ENCODE results near the gene PDXK.

Gene PDXK

DNA sequence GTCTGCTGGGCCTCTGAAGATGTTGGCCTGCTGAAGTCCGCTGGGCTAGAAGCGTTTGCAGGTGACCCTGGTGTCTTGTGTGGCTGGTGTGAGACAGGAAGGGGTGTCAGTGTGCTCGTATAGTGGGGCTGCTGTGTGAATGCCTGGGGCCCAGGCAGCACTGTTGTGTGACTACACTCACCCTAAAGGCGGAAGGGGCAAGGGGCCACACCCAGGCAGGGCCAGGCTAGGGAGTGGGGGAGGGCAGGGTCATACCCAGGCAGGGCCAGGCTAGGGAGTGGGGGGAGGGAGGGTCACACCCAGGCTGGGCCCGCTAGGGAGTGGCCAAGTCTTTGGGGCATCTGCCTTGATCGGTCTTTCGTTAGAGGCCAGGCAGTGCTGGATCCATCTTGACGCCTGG, 25.0 kb downstream of the PDXK start:
- no peak for DNase-seq (ENCODE audit: low read depth in 2 of 2)

DNA sequence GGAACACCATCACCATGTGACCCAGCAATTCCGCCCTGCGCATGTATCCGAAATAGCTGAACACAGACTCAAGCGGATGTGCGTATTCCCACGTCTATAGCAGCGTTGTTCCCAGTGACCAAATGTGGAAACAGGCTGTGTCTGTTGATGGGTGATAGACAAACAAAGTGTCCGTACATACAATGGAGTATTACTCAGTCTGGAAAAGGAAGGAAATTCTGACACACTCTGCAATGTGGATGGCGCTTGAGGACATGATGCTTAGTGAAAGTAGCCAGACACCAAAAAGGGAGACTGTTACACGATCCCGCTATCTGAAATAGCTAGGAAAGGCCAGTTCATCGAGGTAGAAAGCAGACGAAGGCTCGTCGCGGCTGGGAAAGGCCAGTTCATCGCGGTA, 25.8 kb downstream of the PDXK start:
- no peak for DNase-seq (ENCODE audit: low read depth in 2 of 2)

DNA sequence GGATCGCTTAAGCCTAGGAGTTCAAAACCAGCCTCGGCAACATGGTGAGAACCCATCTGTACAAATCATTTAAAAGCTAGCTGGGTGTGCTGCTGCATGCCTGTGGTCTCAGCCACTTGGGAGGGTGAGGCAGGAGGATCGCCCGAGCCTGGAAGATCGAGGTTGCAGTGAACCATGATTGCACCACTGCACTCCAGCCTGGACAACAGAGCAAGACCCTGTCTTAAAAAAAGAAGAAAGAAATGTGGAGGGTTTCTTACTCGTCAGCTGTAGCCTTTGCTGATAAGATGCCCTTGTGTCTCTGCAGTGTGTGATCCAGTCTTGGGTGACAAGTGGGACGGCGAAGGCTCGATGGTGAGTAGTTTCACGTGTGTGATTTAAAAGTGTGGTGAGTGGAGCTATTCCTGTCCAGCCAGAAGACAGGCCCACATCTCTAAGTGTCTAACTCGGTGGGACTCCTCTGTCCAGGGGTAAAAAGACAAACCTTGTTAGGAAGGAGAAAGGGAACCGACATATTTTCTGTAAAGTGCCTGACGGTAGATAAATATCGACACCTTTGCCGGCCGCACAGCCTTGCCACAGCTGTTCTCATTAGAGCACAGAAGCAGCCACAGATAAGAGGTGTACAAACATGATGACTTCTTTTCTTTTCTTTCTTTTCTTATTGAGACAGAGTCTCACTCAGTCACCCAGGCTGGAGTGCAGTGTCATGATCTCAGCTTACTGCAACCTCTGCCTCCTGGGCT, 27.0 kb downstream of the PDXK start:
- DNase-seq (ENCODE audit: low read depth in 2 of 2): no peak

DNA sequence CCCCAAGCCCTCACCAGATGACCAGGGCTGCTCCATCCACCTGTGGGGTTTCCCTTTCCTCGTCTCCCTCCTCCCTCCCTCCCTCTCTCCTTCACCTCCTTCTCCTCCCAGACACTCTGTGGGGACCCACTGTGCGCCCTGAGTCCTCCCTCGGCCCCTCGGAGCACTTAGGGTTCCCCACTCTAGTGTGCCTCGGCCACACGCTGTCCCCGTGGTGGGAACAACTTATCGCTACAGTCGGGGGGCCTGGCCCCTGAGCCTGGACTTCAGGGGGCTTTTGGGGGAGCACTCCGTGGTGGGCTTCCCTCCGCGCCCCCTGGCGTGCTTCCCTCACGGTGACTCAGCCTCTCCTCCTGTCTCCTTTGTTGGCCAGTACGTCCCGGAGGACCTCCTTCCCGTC, 29.7 kb downstream of the PDXK start:
- DNase-seq (ENCODE audit: low read depth in 2 of 2): no peak

GRCh38 chr21:43749651-43750262, 30.8 kb downstream of the PDXK start:
- DNase-seq (ENCODE audit: low read depth in 2 of 2): no peak

- no peak for DNase-seq (ENCODE audit: low read depth in 2 of 2)
Measured at GRCh38 chr21:43750339-43751033, 31.6 kb downstream of the PDXK start.

- no peak for DNase-seq (ENCODE audit: low read depth in 2 of 2)
Measured at GRCh38 chr21:43751955-43752591, 33.1 kb downstream of the PDXK start.

DNA sequence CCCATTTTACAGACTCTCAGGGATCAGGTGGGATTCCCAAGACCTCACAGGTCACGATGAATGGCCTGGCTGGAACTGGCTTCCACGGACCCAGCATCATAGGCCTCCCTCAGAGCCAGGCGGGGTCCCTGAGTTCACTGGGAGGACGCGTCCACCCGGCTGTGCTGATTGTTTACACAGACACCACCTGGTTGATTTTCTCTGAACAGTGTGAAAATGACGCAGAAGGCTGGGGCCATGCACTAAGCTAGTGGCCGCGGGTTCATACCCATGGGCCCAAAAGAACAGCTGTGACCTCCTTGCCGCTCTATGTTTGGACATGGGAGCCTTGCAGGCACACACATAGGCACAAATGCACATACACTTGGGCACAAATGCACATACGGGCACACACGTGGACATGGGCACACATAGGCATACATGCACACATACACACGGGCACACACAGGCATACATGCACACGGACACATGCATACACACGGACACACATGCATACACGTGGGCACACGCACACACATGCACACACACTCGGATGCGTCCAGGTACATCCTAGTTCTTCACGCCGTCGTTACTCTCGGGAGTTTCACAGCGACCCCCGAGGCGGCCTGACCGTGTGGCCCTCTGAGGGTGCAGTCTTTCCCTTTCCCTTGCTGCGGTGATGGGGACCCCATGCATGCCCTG, 34.0 kb downstream of the PDXK start:
- DNase-seq (ENCODE audit: low read depth in 2 of 2): no peak

DNA sequence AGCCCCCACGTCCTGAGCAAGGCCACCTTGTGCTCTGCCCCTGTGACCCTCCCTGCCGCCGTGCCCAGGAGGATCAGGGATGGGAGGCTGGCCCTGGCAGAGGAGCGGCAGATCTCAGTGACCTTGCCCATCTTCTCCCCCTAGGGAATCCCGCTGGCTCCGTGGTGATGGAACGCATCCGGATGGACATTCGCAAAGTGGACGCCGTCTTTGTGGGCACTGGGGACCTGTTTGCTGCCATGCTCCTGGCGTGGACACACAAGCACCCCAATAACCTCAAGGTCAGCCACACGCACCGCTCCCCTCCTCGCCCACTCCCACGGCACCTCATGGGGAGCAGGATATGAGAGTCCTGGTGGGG, 34.5 kb downstream of the PDXK start:
- no peak for DNase-seq (ENCODE audit: low read depth in 2 of 2)

- DNase-seq (ENCODE audit: low read depth in 2 of 2): no peak
Measured at GRCh38 chr21:43754948-43755781, 36.2 kb downstream of the PDXK start.

- no peak for DNase-seq (ENCODE audit: low read depth in 2 of 2)
Measured at GRCh38 chr21:43755820-43756594, 37.1 kb downstream of the PDXK start.

GRCh38 chr21:43757601-43758000, 38.7 kb downstream of the PDXK start:
- no peak for DNase-seq (ENCODE audit: low read depth in 2 of 2)

GRCh38 chr21:43758111-43758641, 39.2 kb downstream of the PDXK start:
- no peak for DNase-seq (ENCODE audit: low read depth in 2 of 2)

DNA sequence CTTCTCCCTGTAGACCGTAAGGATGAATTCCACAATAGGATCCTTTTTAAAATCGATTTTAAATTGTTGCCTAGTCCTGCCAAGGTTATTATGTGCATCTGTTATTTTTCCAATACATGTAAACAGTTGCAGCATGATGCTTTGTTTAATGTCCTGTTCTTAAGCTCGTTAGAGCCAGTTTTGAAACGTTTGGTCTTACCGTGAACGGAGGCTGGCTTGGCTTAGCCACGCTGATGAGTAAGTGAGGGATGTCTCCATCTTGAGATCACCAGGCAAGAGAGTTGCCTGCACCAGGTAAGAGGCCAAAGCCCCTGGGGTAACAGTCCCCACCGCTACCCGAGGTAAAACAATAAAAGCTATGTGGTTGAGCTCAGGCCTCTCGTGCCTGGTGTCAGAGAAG, 39.9 kb downstream of the PDXK start:
- DNase-seq (ENCODE audit: low read depth in 2 of 2): no peak

- no peak for DNase-seq (ENCODE audit: low read depth in 2 of 2)
Measured at GRCh38 chr21:43759651-43760050, 40.7 kb downstream of the PDXK start.

GRCh38 chr21:43760391-43760958, 41.5 kb downstream of the PDXK start:
- no peak for DNase-seq (ENCODE audit: low read depth in 2 of 2)

DNA sequence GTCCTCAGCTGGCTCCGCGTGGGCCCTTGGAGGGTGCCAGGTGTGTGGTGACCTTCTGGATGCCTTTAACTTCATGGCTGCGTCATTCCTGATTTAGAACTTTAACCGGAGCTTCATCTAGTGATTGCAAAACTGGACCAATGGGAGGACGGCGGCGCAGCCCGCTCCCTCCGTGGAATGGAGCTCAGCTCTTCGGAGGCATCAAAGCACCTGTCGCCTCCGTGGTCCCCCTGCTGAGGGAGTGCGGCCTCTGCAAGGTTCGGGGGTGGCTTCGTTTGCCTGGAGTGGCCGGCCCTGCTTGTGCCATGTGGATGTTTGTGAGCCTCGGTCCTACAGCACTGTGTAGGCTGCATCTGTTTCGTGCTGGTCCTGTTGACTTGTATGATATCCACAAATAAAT, 43.0 kb downstream of the PDXK start:
- DNase-seq (ENCODE audit: low read depth in 2 of 2): no peak

DNA sequence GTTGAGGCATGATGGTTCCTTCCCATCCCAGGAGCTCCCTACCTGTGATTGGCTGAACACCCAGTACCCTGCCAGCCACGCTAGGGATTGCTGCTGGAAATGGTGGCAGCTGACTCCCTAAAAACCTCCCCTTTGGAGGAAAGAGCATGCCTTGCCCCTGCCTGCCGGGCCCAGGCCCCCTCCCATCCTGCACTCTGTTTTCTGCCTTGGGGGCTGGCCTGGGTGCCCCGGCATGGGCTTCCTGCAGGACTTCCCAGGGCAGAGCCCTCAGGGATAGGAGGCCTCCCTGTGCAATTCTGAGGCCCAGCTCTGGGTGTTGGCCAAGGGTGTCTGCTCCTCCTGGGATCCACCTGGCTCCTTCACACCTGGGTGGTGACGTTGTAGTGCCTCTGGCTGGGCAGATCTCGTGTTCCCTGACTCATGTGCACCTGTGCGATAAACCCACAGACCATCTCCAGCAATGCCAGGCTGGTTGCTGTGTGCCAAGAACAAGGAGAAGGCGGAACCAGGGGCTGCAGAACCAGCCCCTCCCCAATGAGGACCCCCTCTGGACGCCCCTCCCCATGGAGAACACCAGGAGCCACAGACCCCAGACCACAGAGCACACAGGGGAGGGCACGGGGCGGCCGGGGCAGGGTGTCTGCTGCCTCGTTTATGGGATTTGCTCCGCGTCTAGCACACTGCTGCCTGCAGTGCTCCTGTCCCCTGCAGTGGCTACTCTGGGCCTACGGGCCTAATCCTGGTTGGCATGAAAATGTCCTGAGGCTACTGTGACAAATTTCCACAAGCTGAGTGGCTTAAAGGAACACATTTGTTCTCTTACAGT, 43.6 kb downstream of the PDXK start:
- no peak for DNase-seq (ENCODE audit: low read depth in 2 of 2)
